HUES48 (cell line): Measurements from ENCODE around the gene TECPR1.
A peak's percentile ranks its signal among the peaks of the same experiment; 100 is the strongest.

Source experiments
- H3K27ac ChIP-seq: one replicate; pipeline ENCODE4 v1.7.0; 2013; ENCODE audit warnings: low read depth, low read length, inconsistent platforms
- H3K27me3 ChIP-seq: 2 replicates; pipeline ENCODE4 v1.6.1; 2013; ENCODE audit warnings: mild to moderate bottlenecking, low read length; ENCODE audit not compliant: control insufficient read depth, insufficient read depth
- H3K36me3 ChIP-seq: 2 replicates; pipeline ENCODE4 v1.6.1; 2013; ENCODE audit warnings: low read length; ENCODE audit not compliant: control insufficient read depth, insufficient read depth
- H3K4me1 ChIP-seq: 2 replicates; pipeline ENCODE4 v1.6.1; 2013; ENCODE audit warnings: mild to moderate bottlenecking, low read length; ENCODE audit not compliant: control insufficient read depth, insufficient read depth
- H3K4me3 ChIP-seq: 2 replicates; pipeline ENCODE4 v1.5.1; 2013; ENCODE audit warnings: mild to moderate bottlenecking, low read depth, low read length
- H3K9ac ChIP-seq: 2 replicates; pipeline ENCODE4 v1.6.1; 2013; ENCODE audit warnings: mild to moderate bottlenecking, low read depth, low read length, moderate library complexity
- H3K9me3 ChIP-seq: 2 replicates; pipeline ENCODE4 v1.6.1; 2013; ENCODE audit warnings: low read length; ENCODE audit not compliant: control insufficient read depth, insufficient read depth

Gene TECPR1

GRCh38 chr7:98289333-98289875 is 37.4 kb upstream of the TECPR1 start:
- H3K9ac ChIP-seq = no peak overlapping the region
- peaks cover 38% of the 10 kb centered on the region for H3K36me3 ChIP-seq
- no peaks in the 10 kb centered on the region for H3K27me3 ChIP-seq
- peaks cover 26% of the 10 kb centered on the region for H3K4me1 ChIP-seq
- no peak overlapping the region for H3K27ac ChIP-seq
- H3K9me3 ChIP-seq = no peaks in the 10 kb centered on the region
- no peak overlapping the region for H3K4me3 ChIP-seq

- Histone ChIP-seq H3K36me3 (peaks cover 36% of the 10 kb centered on the region), H3K4me3 (no peak overlapping the region), H3K27me3 (no peaks in the 10 kb centered on the region), H3K9me3 (no peaks in the 10 kb centered on the region), H3K27ac (no peak overlapping the region), H3K9ac (no peak overlapping the region), H3K4me1 (peaks cover 24% of the 10 kb centered on the region)
Observed at GRCh38 chr7:98288064-98288823, 36.2 kb upstream of the TECPR1 start.

- peaks cover 28% of the 10 kb centered on the region for H3K4me1 ChIP-seq
- H3K4me3 ChIP-seq = no peak overlapping the region
- H3K9ac ChIP-seq = no peak overlapping the region
- H3K27ac ChIP-seq = no peak overlapping the region
- no peaks in the 10 kb centered on the region for H3K9me3 ChIP-seq
- H3K36me3 ChIP-seq = peaks cover 29% of the 10 kb centered on the region
- H3K27me3 ChIP-seq = no peaks in the 10 kb centered on the region
Observed at GRCh38 chr7:98287486-98287959, 35.5 kb upstream of the TECPR1 start.

GRCh38 chr7:98286701-98287485 is 34.9 kb upstream of the TECPR1 start:
- H3K36me3 ChIP-seq = peaks cover 22% of the 10 kb centered on the region
- H3K9ac ChIP-seq = no peak overlapping the region
- H3K9me3 ChIP-seq = no peaks in the 10 kb centered on the region
- no peaks in the 10 kb centered on the region for H3K27me3 ChIP-seq
- H3K4me3 ChIP-seq = no peak overlapping the region
- H3K27ac ChIP-seq = peak overlapping the region; percentile 5
- H3K4me1 ChIP-seq = peaks cover 29% of the 10 kb centered on the region

- H3K27me3 ChIP-seq = no peaks in the 10 kb centered on the region
- H3K4me3 ChIP-seq = no peak overlapping the region
- no peak overlapping the region for H3K27ac ChIP-seq
- H3K9me3 ChIP-seq = no peaks in the 10 kb centered on the region
- peaks cover 29% of the 10 kb centered on the region for H3K4me1 ChIP-seq
- peaks cover 15% of the 10 kb centered on the region for H3K36me3 ChIP-seq
- no peak overlapping the region for H3K9ac ChIP-seq
Observed at GRCh38 chr7:98286093-98286539, 34.1 kb upstream of the TECPR1 start.

- H3K27me3 ChIP-seq = no peaks in the 10 kb centered on the region
- H3K4me3 ChIP-seq = no peak overlapping the region
- H3K9me3 ChIP-seq = no peaks in the 10 kb centered on the region
- no peak overlapping the region for H3K9ac ChIP-seq
- no peak overlapping the region for H3K27ac ChIP-seq
- H3K4me1 ChIP-seq = peaks cover 25% of the 10 kb centered on the region
- 0 out of 2 replicates have a peak, but pooled peaks cover 11% of the 10 kb centered on the region for H3K36me3 ChIP-seq
Observed at GRCh38 chr7:98285157-98286092, 33.4 kb upstream of the TECPR1 start.

- H3K27me3 ChIP-seq = no peaks in the 10 kb centered on the region
- H3K9me3 ChIP-seq = no peaks in the 10 kb centered on the region
- H3K27ac ChIP-seq = no peak overlapping the region
- 0 out of 2 replicates have a peak, but pooled peaks cover 11% of the 10 kb centered on the region for H3K36me3 ChIP-seq
- H3K4me3 ChIP-seq = no peak overlapping the region
- H3K9ac ChIP-seq = no peak overlapping the region
- H3K4me1 ChIP-seq = peaks cover 25% of the 10 kb centered on the region
Observed at GRCh38 chr7:98284335-98285036, 32.5 kb upstream of the TECPR1 start.

GRCh38 chr7:98283887-98284222 is 31.8 kb upstream of the TECPR1 start:
- Histone ChIP-seq H3K9ac (no peak overlapping the region), H3K9me3 (no peaks in the 10 kb centered on the region), H3K4me1 (peaks cover 25% of the 10 kb centered on the region), H3K4me3 (no peak overlapping the region), H3K36me3 (0 out of 2 replicates have a peak, but pooled peaks cover 11% of the 10 kb centered on the region), H3K27me3 (no peaks in the 10 kb centered on the region), H3K27ac (no peak overlapping the region)

GRCh38 chr7:98283127-98283886 is 31.3 kb upstream of the TECPR1 start:
- H3K4me1 ChIP-seq = peaks cover 25% of the 10 kb centered on the region
- H3K4me3 ChIP-seq = no peak overlapping the region; the same call in 1 of the 2 replicates
- H3K27ac ChIP-seq = no peak overlapping the region
- H3K36me3 ChIP-seq = 0 out of 2 replicates have a peak, but pooled peaks cover 11% of the 10 kb centered on the region
- no peaks in the 10 kb centered on the region for H3K9me3 ChIP-seq
- H3K9ac ChIP-seq = no peak overlapping the region
- H3K27me3 ChIP-seq = no peaks in the 10 kb centered on the region
